Gastrocnemius medialis (tissue), 4 donors: ENCODE results near the gene TMEM51.

Source experiments
- POLR2A ChIP-seq, 2 donors: fragments of 450-650 bp; IDR thresholded peaks; one replicate each; pipeline ENCODE4 v1.6.1; 2017; ENCODE audit warnings: antibody characterized with exemption in 2 of 2, mild to moderate bottlenecking in 2 of 2, moderate library complexity in 2 of 2
- TF ChIP-seq, protein P1 (sequence below), 5 experiments: fragments of 450-650 bp in 3 of 5; fragments of 200-600 bp in 2 of 5; sonication (generic) in 2 of 5; IDR thresholded peaks in 4 of 5; conservative IDR thresholded peaks in 1 of 5; 1 replicate in 4 of 5; 2 replicates in 1 of 5; pipeline ENCODE4 v1.5.1; 2016 to 2019; ENCODE audit warnings: antibody characterized with exemption in 5 of 5, mild to moderate bottlenecking in 3 of 5, moderate library complexity in 3 of 5

DNA sequence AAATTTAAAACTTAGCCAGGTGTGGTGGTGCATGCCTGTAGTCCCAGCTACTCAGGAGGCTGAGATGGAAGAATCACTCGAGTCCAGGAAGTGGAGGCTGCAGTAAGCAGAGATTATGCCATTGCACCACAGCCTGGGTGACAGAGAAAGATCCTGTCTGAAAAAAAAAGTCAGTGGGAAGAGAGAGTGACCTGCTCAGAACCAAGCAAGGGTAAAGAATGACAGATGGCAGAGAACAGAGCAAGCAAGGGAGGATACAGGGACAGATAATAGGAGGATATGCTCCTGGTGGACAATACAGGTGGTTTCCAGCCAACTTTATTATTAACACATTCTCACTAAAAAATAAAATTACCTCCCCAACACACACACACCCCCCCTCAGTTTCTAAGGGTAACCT is 4.6 kb upstream of the TMEM51 start:
- no peak for TF ChIP-seq POLR2A (IDR thresholded peaks at IDR 0.05)
- TF ChIP-seq, protein P1, sequence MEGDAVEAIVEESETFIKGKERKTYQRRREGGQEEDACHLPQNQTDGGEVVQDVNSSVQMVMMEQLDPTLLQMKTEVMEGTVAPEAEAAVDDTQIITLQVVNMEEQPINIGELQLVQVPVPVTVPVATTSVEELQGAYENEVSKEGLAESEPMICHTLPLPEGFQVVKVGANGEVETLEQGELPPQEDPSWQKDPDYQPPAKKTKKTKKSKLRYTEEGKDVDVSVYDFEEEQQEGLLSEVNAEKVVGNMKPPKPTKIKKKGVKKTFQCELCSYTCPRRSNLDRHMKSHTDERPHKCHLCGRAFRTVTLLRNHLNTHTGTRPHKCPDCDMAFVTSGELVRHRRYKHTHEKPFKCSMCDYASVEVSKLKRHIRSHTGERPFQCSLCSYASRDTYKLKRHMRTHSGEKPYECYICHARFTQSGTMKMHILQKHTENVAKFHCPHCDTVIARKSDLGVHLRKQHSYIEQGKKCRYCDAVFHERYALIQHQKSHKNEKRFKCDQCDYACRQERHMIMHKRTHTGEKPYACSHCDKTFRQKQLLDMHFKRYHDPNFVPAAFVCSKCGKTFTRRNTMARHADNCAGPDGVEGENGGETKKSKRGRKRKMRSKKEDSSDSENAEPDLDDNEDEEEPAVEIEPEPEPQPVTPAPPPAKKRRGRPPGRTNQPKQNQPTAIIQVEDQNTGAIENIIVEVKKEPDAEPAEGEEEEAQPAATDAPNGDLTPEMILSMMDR (IDR thresholded peaks at IDR 0.05 in 4 of 5, conservative IDR thresholded peaks at IDR 0.05 in 1 of 5): no peak
